Measurements from ENCODE around the gene CAMK2G. TPM values are rescaled to one million over a fixed set of nuclear protein-coding genes. Genes with fewer than 3 reads are reported as not detected.
"Not testable (repeated sequence)": the region's sequence is repeated elsewhere in the genome, so short reads cannot be mapped to it uniquely, and the experiment has no call there.

The CAMK2G gene
- total RNA-seq, 5 donors from 2014 or later (not counting 1 experiment from before 2014, with no cell fraction given), result 50.6 to 59.9 (median 55.5) TPM

- Mint-ChIP-seq H3K27ac (no peak overlapping the region), H3K27me3 (no peaks in the 10 kb centered on the region), H3K4me3 (no peak overlapping the region), H3K36me3 (peaks cover 46% of the 10 kb centered on the region), H3K9me3 (no peaks in the 10 kb centered on the region), H3K4me1 (peaks cover 3 to 14% (median 12%) of the 10 kb centered on the region in 3 donors)
- H3K27me3 ChIP-seq (replicated peaks in 1 of 2; ENCODE audit: control insufficient read depth in 2 of 2, extremely low read depth in 1 of 2, insufficient read depth in 2 of 2, low read length in 1 of 2), result no peaks in the 10 kb centered on the region
- 96% methylated on average over 24 of the region's 26 CpGs for WGBS (ENCODE audit: insufficient coverage)
- peaks cover 4 to 8% of the 10 kb centered on the region in 2 experiments for H3K4me1 ChIP-seq (ENCODE audit: control insufficient read depth in 1 of 2, extremely low read depth in 1 of 2, insufficient read depth in 2 of 2, low read length in 2 of 2)
- POLR2A ChIA-PET, result no interaction called here
- H3K27ac ChIP-seq (ENCODE audit: low read length), result no peak overlapping the region
- CTCF ChIA-PET, result interaction anchor here in 1 of 2 donors (0.5 kb wide), 1 partner anchor 148 kb away, joined by 3 read pairs; no protein-coding TSS in a partner anchor
- peaks cover 24 to 81% of the 10 kb centered on the region in 2 donors for H3K36me3 ChIP-seq (ENCODE audit: control insufficient read depth in 2 of 2, extremely low read depth in 1 of 2, insufficient read depth in 1 of 2, low read length in 1 of 2)
- ATAC-seq (replicated peaks in 1 of 4), result no peak
- no peaks in the 10 kb centered on the region for H3K9me3 ChIP-seq
- no peak overlapping the region for H3K4me3 ChIP-seq (ENCODE audit: control insufficient read depth in 1 of 2, extremely low read depth in 1 of 2, low read length in 1 of 2)
- no peak for DNase-seq
Measured at GRCh38 chr10:73791871-73792400, 82.4 kb downstream of the CAMK2G start.

GRCh38 chr10:73790886-73791625 lies 83.3 kb downstream of the CAMK2G start:
- Histone ChIP-seq H3K27ac (ENCODE audit: low read length) (no peak overlapping the region), H3K9me3 (no peaks in the 10 kb centered on the region), H3K36me3 (ENCODE audit: control insufficient read depth in 2 of 2, extremely low read depth in 1 of 2, insufficient read depth in 1 of 2, low read length in 1 of 2) (peaks cover 24 to 73% of the 10 kb centered on the region in 2 donors), H3K4me1 (ENCODE audit: control insufficient read depth in 1 of 2, extremely low read depth in 1 of 2, insufficient read depth in 2 of 2, low read length in 2 of 2) (peaks cover 9 to 16% of the 10 kb centered on the region in 2 experiments), H3K4me3 (ENCODE audit: control insufficient read depth in 1 of 2, extremely low read depth in 1 of 2, low read length in 1 of 2) (no peak overlapping the region), H3K27me3 (replicated peaks in 1 of 2; ENCODE audit: control insufficient read depth in 2 of 2, extremely low read depth in 1 of 2, insufficient read depth in 2 of 2, low read length in 1 of 2) (no peaks in the 10 kb centered on the region)
- DNase-seq, result no peak
- POLR2A ChIA-PET, result no interaction called here
- Mint-ChIP-seq H3K4me3 (no peak overlapping the region), H3K27ac (no peak overlapping the region), H3K9me3 (no peaks in the 10 kb centered on the region), H3K4me1 (peaks cover 12 to 21% (median 19%) of the 10 kb centered on the region in 3 donors), H3K27me3 (no peaks in the 10 kb centered on the region), H3K36me3 (peaks cover 42% of the 10 kb centered on the region)
- 98% methylated on average over 20 of the region's 22 CpGs for WGBS (ENCODE audit: insufficient coverage)
- ATAC-seq (replicated peaks in 1 of 4), result no peak
- CTCF ChIA-PET, result interaction anchor here in 1 of 2 donors (0.5 kb wide), 1 partner anchor 149 kb away, joined by 3 read pairs; no protein-coding TSS in a partner anchor

- Histone ChIP-seq H3K4me1 (ENCODE audit: control insufficient read depth in 1 of 2, extremely low read depth in 1 of 2, insufficient read depth in 2 of 2, low read length in 2 of 2) (peaks cover 12 to 22% of the 10 kb centered on the region in 2 experiments), H3K27ac (ENCODE audit: low read length) (no peak overlapping the region), H3K9me3 (no peaks in the 10 kb centered on the region), H3K27me3 (replicated peaks in 1 of 2; ENCODE audit: control insufficient read depth in 2 of 2, extremely low read depth in 1 of 2, insufficient read depth in 2 of 2, low read length in 1 of 2) (no peaks in the 10 kb centered on the region), H3K4me3 (ENCODE audit: control insufficient read depth in 1 of 2, extremely low read depth in 1 of 2, low read length in 1 of 2) (no peak overlapping the region), H3K36me3 (ENCODE audit: control insufficient read depth in 2 of 2, extremely low read depth in 1 of 2, insufficient read depth in 1 of 2, low read length in 1 of 2) (peaks cover 24 to 59% of the 10 kb centered on the region in 2 donors)
- Mint-ChIP-seq H3K4me3 (no peak overlapping the region), H3K27ac (no peak overlapping the region), H3K9me3 (no peaks in the 10 kb centered on the region), H3K4me1 (peaks cover 22 to 32% (median 23%) of the 10 kb centered on the region in 3 donors), H3K36me3 (peaks cover 35% of the 10 kb centered on the region), H3K27me3 (no peaks in the 10 kb centered on the region)
- ChIA-PET CTCF (no interaction called here), POLR2A (interaction anchor here in 1 of 2 donors (0.6 kb wide), 1 partner anchor 390 kb away, joined by 4 read pairs; no protein-coding TSS in a partner anchor)
- WGBS (ENCODE audit: insufficient coverage), result 92% methylated on average over 5 of the region's 10 CpGs
- ATAC-seq (replicated peaks in 1 of 4) (no peak), DNase-seq (no peak)
Measured at GRCh38 chr10:73789659-73790055, 84.7 kb downstream of the CAMK2G start.

GRCh38 chr10:73788864-73789658 lies 85.3 kb downstream of the CAMK2G start:
- Mint-ChIP-seq H3K4me1 (peaks cover 22 to 35% (median 23%) of the 10 kb centered on the region in 3 donors), H3K4me3 (no peak overlapping the region), H3K9me3 (no peaks in the 10 kb centered on the region), H3K36me3 (peaks cover 31% of the 10 kb centered on the region), H3K27ac (no peak overlapping the region), H3K27me3 (no peaks in the 10 kb centered on the region)
- Histone ChIP-seq H3K4me1 (ENCODE audit: control insufficient read depth in 1 of 2, extremely low read depth in 1 of 2, insufficient read depth in 2 of 2, low read length in 2 of 2) (peaks cover 12 to 22% of the 10 kb centered on the region in 2 experiments), H3K27me3 (replicated peaks in 1 of 2; ENCODE audit: control insufficient read depth in 2 of 2, extremely low read depth in 1 of 2, insufficient read depth in 2 of 2, low read length in 1 of 2) (no peaks in the 10 kb centered on the region), H3K4me3 (ENCODE audit: control insufficient read depth in 1 of 2, extremely low read depth in 1 of 2, low read length in 1 of 2) (no peak overlapping the region), H3K36me3 (ENCODE audit: control insufficient read depth in 2 of 2, extremely low read depth in 1 of 2, insufficient read depth in 1 of 2, low read length in 1 of 2) (peaks cover 24 to 53% of the 10 kb centered on the region in 2 donors), H3K9me3 (no peaks in the 10 kb centered on the region), H3K27ac (ENCODE audit: low read length) (no peak overlapping the region)
- 94% methylated on average over 13 of the region's 17 CpGs for WGBS (ENCODE audit: insufficient coverage)
- ChIA-PET CTCF (no interaction called here), POLR2A (interaction anchor here in 1 of 2 donors (0.6 kb wide), 1 partner anchor 391 kb away, joined by 4 read pairs; no protein-coding TSS in a partner anchor)
- no peak for DNase-seq
- no peak for ATAC-seq (replicated peaks in 1 of 4)

- ATAC-seq (replicated peaks in 1 of 4); H3K9me3 Mint-ChIP-seq; H3K27me3 Mint-ChIP-seq; H3K27ac ChIP-seq (ENCODE audit: low read length); POLR2A ChIA-PET; H3K27me3 ChIP-seq (replicated peaks in 1 of 2; ENCODE audit: control insufficient read depth in 2 of 2, extremely low read depth in 1 of 2, insufficient read depth in 2 of 2, low read length in 1 of 2); H3K9me3 ChIP-seq; H3K4me3 ChIP-seq (ENCODE audit: control insufficient read depth in 1 of 2, extremely low read depth in 1 of 2, low read length in 1 of 2); DNase-seq: not testable (repeated sequence)
- H3K36me3 Mint-ChIP-seq, result peaks cover 17% of the 10 kb centered on the region
- CTCF ChIA-PET, result interaction anchor here (0.6 to 1.3 kb wide), 3 partner anchors 12 to 57 kb away, joined by 3 to 9 read pairs (median 3); no protein-coding TSS in a partner anchor
- peaks cover 12 to 39% of the 10 kb centered on the region in 2 donors for H3K36me3 ChIP-seq (ENCODE audit: control insufficient read depth in 2 of 2, extremely low read depth in 1 of 2, insufficient read depth in 1 of 2, low read length in 1 of 2)
- peak overlapping the region; percentile 31 to 61 for H3K27ac Mint-ChIP-seq
- peaks cover 30 to 50% (median 38%) of the 10 kb centered on the region in 3 donors for H3K4me1 Mint-ChIP-seq
- WGBS (ENCODE audit: insufficient coverage), result 100% methylated on average over 6 of the region's 21 CpGs
- peaks cover 23 to 30% of the 10 kb centered on the region in 2 experiments for H3K4me1 ChIP-seq (ENCODE audit: control insufficient read depth in 1 of 2, extremely low read depth in 1 of 2, insufficient read depth in 2 of 2, low read length in 2 of 2)
- H3K4me3 Mint-ChIP-seq, result peak overlapping the region; percentile 46 to 90 (median 62)
Measured at GRCh38 chr10:73787031-73787800, 87.1 kb downstream of the CAMK2G start.

All from T-cell (primary cell).